H1 (cell line): ENCODE results near the gene SVIL. TPM values are rescaled to one million over a fixed set of nuclear protein-coding genes. Genes with fewer than 3 reads are reported as not detected.

Source experiments
- CTCF ChIA-PET: fragments of 300-600 bp; sonication (Branson Sonifier 250); formaldehyde crosslinking; loops from one replicate; lab custom pipeline; 2021; ENCODE audit not compliant: partially characterized antibody; lab: Charles Lee
- POLR2A ChIA-PET: fragments of 300-600 bp; sonication (Branson Sonifier 250); formaldehyde crosslinking; loops from one replicate; lab custom pipeline; 2021; ENCODE audit warnings: inconsistent platforms; ENCODE audit not compliant: partially characterized antibody; lab: Charles Lee
- DNase-seq, 2 experiments: peaks; one replicate each; pipeline versions ENCODE4 v3.0.0 to v3.0.0-alpha.2; 2010 to 2022; ENCODE audit warnings: low spot score in 2 of 2, low read depth in 1 of 2, mixed read lengths in 1 of 2
- FAIRE-seq: peaks from 2 replicates; lab custom pipeline; 2011; peaks lifted over from hg19 to GRCh38; lab: Jason Lieb, UNC
- H2AFZ ChIP-seq: 2 replicates; pipeline ENCODE4 v1.8.1; 2012; ENCODE audit warnings: low read length, inconsistent platforms
- H2AK5ac ChIP-seq: 2 replicates; pipeline ENCODE4 v1.6.1; 2013; ENCODE audit warnings: low read depth, low read length
- H2BK120ac ChIP-seq: replicated peaks from 2 replicates; pipeline ENCODE3; 2013; ENCODE audit warnings: low read depth, low read length, inconsistent platforms
- H2BK12ac ChIP-seq: 2 replicates; pipeline ENCODE4 v1.6.1; 2013; ENCODE audit warnings: low read depth, low read length
- H2BK15ac ChIP-seq: 2 replicates; pipeline ENCODE4 v1.6.1; 2013; ENCODE audit warnings: low read length
- H2BK20ac ChIP-seq: 2 replicates; pipeline ENCODE4 v1.6.1; 2013; ENCODE audit warnings: low read length
- H2BK5ac ChIP-seq: 2 replicates; pipeline ENCODE4 v1.6.1; 2013; ENCODE audit warnings: low read depth, low read length
- H3K14ac ChIP-seq: 2 replicates; pipeline ENCODE4 v1.6.1; 2013; ENCODE audit warnings: inconsistent platforms; ENCODE audit not compliant: insufficient read length
- H3K18ac ChIP-seq: 2 replicates; pipeline ENCODE4 v1.6.1; 2013; ENCODE audit warnings: low read length; ENCODE audit errors: extremely low read depth
- H3K23ac ChIP-seq: 2 replicates; pipeline ENCODE4 v1.6.1; 2013; ENCODE audit warnings: inconsistent platforms; ENCODE audit not compliant: insufficient read length
- H3K23me2 ChIP-seq: 2 replicates; pipeline ENCODE4 v1.6.1; 2013; ENCODE audit warnings: low read depth, low read length
- H3K27ac ChIP-seq: 2 replicates; pipeline ENCODE4 v1.6.1; 2011; ENCODE audit warnings: low read depth, low read length, inconsistent platforms
- H3K27me3 ChIP-seq, 4 experiments: replicated peaks in 1 of 4; 1 replicate in 1 of 4; 2 replicates in 3 of 4; pipeline versions ENCODE4 v1.6.1 to v1.8.1; 2011 to 2013; ENCODE audit warnings: low read length in 3 of 4, mild to moderate bottlenecking in 3 of 4, inconsistent platforms in 2 of 4, mixed read lengths in 2 of 4, moderate library complexity in 1 of 4; ENCODE audit not compliant: control insufficient read depth in 3 of 4, insufficient read depth in 3 of 4; ENCODE audit errors: extremely low read depth in 1 of 4
- H3K36me3 ChIP-seq, 4 experiments: 2 replicates each; pipeline versions ENCODE4 v1.6.1 to v1.8.1; 2011 to 2013; ENCODE audit warnings: mild to moderate bottlenecking in 4 of 4, low read length in 3 of 4, moderate library complexity in 2 of 4, control low read depth in 1 of 4, inconsistent platforms in 1 of 4; ENCODE audit not compliant: insufficient read depth in 4 of 4, control insufficient read depth in 2 of 4
- H3K4ac ChIP-seq: replicated peaks from 2 replicates; pipeline ENCODE3; 2013; ENCODE audit warnings: low read length, low read depth, mixed read lengths, inconsistent platforms; ENCODE audit not compliant: insufficient read length
- H3K4me1 ChIP-seq, 4 experiments: replicated peaks in 1 of 4; 1 replicate in 1 of 4; 2 replicates in 3 of 4; pipeline versions ENCODE4 v1.6.1 to v1.8.1; 2011 to 2013; ENCODE audit warnings: low read length in 3 of 4, inconsistent platforms in 2 of 4, mixed read lengths in 1 of 4; ENCODE audit not compliant: insufficient read depth in 4 of 4, control insufficient read depth in 3 of 4
- H3K4me2 ChIP-seq, 2 experiments: 2 replicates each; pipeline versions ENCODE4 v1.6.1 to v1.8.1; 2011 to 2013; ENCODE audit warnings: low read depth in 2 of 2, low read length in 2 of 2, control low read depth in 1 of 2, inconsistent platforms in 1 of 2, mild to moderate bottlenecking in 1 of 2; ENCODE audit not compliant: insufficient read depth in 1 of 2
- H3K4me3 ChIP-seq, 4 experiments: fragments of 200-600, 300-600 bp in 1 of 4; sonication (generic), shearing (Covaris generic), sonication (Bioruptor Twin) in 1 of 4; 2 replicates each; pipeline versions ENCODE4 v1.5.1 to v1.8.1; 2011 to 2016; ENCODE audit warnings: low read length in 4 of 4, low read depth in 3 of 4, control low read depth in 2 of 4, inconsistent platforms in 2 of 4, mild to moderate bottlenecking in 2 of 4, mixed read lengths in 1 of 4, moderate library complexity in 1 of 4; ENCODE audit not compliant: insufficient read depth in 2 of 4; ENCODE audit errors: extremely low read depth in 1 of 4
- H3K56ac ChIP-seq: replicated peaks from 2 replicates; pipeline ENCODE3; 2013; ENCODE audit warnings: low read depth, mild to moderate bottlenecking, mixed read lengths, low read length, inconsistent platforms; ENCODE audit not compliant: insufficient read length
- H3K79me1 ChIP-seq: 2 replicates; pipeline ENCODE4 v1.6.1; 2013; ENCODE audit warnings: low read depth, low read length, control low read depth
- H3K79me2 ChIP-seq, 2 experiments: 2 replicates each; pipeline versions ENCODE4 v1.6.1 to v1.8.1; 2012 to 2013; ENCODE audit warnings: low read length in 2 of 2, mild to moderate bottlenecking in 2 of 2, inconsistent platforms in 1 of 2; ENCODE audit not compliant: insufficient read depth in 2 of 2, control insufficient read depth in 1 of 2
- H3K9ac ChIP-seq, 4 experiments: replicated peaks in 1 of 4; 1 replicate in 1 of 4; 2 replicates in 3 of 4; pipeline versions ENCODE4 v1.6.1 to v1.8.1; 2011 to 2013; ENCODE audit warnings: low read depth in 3 of 4, low read length in 3 of 4, control low read depth in 2 of 4, mild to moderate bottlenecking in 2 of 4, moderate library complexity in 2 of 4, inconsistent platforms in 1 of 4; ENCODE audit errors: extremely low read depth in 1 of 4
- H3K9me3 ChIP-seq, 2 experiments: 2 replicates each; pipeline versions ENCODE4 v1.6.1 to v1.8.1; 2012 to 2013; ENCODE audit warnings: mild to moderate bottlenecking in 2 of 2, moderate library complexity in 2 of 2, control low read depth in 1 of 2, inconsistent platforms in 1 of 2, low read depth in 1 of 2, low read length in 1 of 2, mixed read lengths in 1 of 2; ENCODE audit not compliant: insufficient read depth in 2 of 2
- H4K20me1 ChIP-seq, 2 experiments: replicated peaks in 1 of 2; 2 replicates each; pipeline versions ENCODE3 to v1.8.1; 2011 to 2013; ENCODE audit warnings: inconsistent platforms in 2 of 2, low read length in 2 of 2, mild to moderate bottlenecking in 1 of 2; ENCODE audit not compliant: insufficient read depth in 2 of 2, control insufficient read depth in 1 of 2
- H4K5ac ChIP-seq: 2 replicates; pipeline ENCODE4 v1.6.1; 2013; ENCODE audit warnings: low read length, low read depth, mixed read lengths, inconsistent platforms; ENCODE audit not compliant: insufficient read length
- H4K8ac ChIP-seq: 2 replicates; pipeline ENCODE4 v1.8.0; 2013; ENCODE audit warnings: mild to moderate bottlenecking, moderate library complexity, low read length, inconsistent platforms; ENCODE audit not compliant: insufficient read depth; ENCODE audit errors: extremely low read depth
- H4K91ac ChIP-seq: replicated peaks from 2 replicates; pipeline ENCODE3; 2013; ENCODE audit warnings: low read length, mixed read lengths, inconsistent platforms; ENCODE audit not compliant: insufficient read length
- CHD2 ChIP-seq: IDR thresholded peaks from 2 replicates; pipeline ENCODE4 v1.6.1; 2012; ENCODE audit warnings: low read length, improper control_type of control experiment
- FOSL1 ChIP-seq: IDR thresholded peaks from 2 replicates; pipeline ENCODE4 v1.6.1; 2011; ENCODE audit warnings: mild to moderate bottlenecking, low read depth, low read length, moderate library complexity; ENCODE audit not compliant: insufficient read depth
- HDAC6 ChIP-seq: IDR thresholded peaks from one replicate; pipeline ENCODE4 v1.7.1; 2012; ENCODE audit warnings: low read depth, mild to moderate bottlenecking, inconsistent platforms, low read length, moderate library complexity
- SRF ChIP-seq: IDR thresholded peaks from 2 replicates; pipeline ENCODE4 v1.6.1; 2011; ENCODE audit warnings: mild to moderate bottlenecking, low read depth, low read length, moderate library complexity
- TEAD4 ChIP-seq: IDR thresholded peaks from 2 replicates; pipeline ENCODE4 v1.6.1; 2012; ENCODE audit warnings: low read depth, low read length, inconsistent platforms, mixed read lengths
- ZNF274 ChIP-seq: IDR thresholded peaks from 2 replicates; pipeline ENCODE4 v1.7.0; 2012; ENCODE audit warnings: low read length, borderline replicate concordance; ENCODE audit errors: extremely low read depth
- WGBS, 2 experiments: shearing (Covaris generic) in 1 of 2; methylation state at CpG; one replicate each; pipeline versions ENCODE4 v1.1.6 to v1.1.7; 2013 to 2015; ENCODE audit warnings: low lambda C conversion rate in 2 of 2, mixed read lengths in 2 of 2, inconsistent platforms in 1 of 2, low coverage in 1 of 2, missing lambda C conversion rate in 1 of 2; ENCODE audit not compliant: insufficient replicate concordance in 2 of 2, insufficient coverage in 1 of 2, insufficient read length in 1 of 2; ENCODE audit errors: extremely low coverage in 1 of 2, missing lambda C conversion rate in 1 of 2; 5-methylcytosine and 5-hydroxymethylcytosine counted together
- polyA plus RNA-seq, 7 experiments: library from polyadenylated mRNA; depleted of rRNA in 3 of 7; stranded (reverse) in 5 of 7; unstranded in 2 of 7; fragments of >200 nt in 5 of 7; fragments of 200-250 nt in 2 of 7; gene quantifications; 1 replicate in 5 of 7; 2 replicates in 1 of 7; 4 replicates in 1 of 7; pipeline versions ENCODE4 v1.2.1 to v1.2.3, GENCODE V29; 2011 to 2013; ENCODE audit warnings: missing spikeins in 2 of 7, mixed read lengths in 2 of 7
- total RNA-seq: library from RNA; stranded (reverse); fragmentation: NEBNext Ultra II Directional; extraction: Animal tissue kit (Norgen Biotek cat#: 25700); gene quantifications from 2 replicates; pipeline ENCODE4 v1.2.1, GENCODE V29; 2021
- TF ChIP-seq, protein P1 (sequence below): IDR thresholded peaks from 2 replicates; pipeline ENCODE4 v1.6.1; 2011; ENCODE audit warnings: low read length, improper control_type of control experiment

SVIL gene
- total and polyA plus RNA-seq, 2 of the 8 experiments (the other 6 are each of a cell fraction or from before 2014, with no cell fraction given) = 4.7 to 15.4 TPM

DNA sequence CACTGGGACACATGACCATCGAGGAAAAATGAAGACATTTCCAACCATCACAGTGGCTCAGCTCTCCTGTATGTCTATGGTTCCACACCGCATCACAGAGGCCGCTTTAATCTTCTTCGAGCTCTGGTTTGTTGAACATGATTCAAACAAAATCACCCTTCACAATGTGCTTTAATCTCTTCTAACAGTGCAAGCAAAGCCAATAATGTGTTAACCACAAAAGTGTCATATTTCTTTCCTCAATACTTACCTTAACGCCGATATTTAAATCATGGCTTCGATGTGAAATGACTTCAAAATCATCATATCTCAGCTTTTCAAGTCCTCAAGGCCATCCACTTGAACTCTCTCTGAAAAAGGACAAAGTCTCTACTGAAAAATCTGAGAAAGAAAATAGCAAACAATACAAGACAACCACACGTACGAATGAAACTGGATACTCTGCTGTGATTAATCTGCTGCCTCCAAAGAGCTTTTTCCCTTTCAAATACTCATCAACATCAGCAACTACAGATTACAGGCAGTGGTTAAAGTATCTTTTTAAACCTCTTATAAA lies 23.0 kb upstream of the SVIL start:
- Histone ChIP-seq H3K23ac (no peak overlapping the region), H3K79me2 (no peaks in the 10 kb centered on the region), H2BK120ac (no peak overlapping the region), H2BK20ac (no peak overlapping the region), H3K9me3 (peaks cover 3 to 4% of the 10 kb centered on the region in 2 experiments; a peak in 1 of 4 replicates), H3K4me1 (peaks cover 0 to 4% (median 1%) of the 10 kb centered on the region in 4 experiments; a peak in 3 of 7 replicates), H3K4ac (no peak overlapping the region), H2BK5ac (no peak overlapping the region), H3K4me3 (no peak overlapping the region), H2BK15ac (no peak overlapping the region), H3K4me2 (no peak overlapping the region), H2BK12ac (no peak overlapping the region), H4K20me1 (no peaks in the 10 kb centered on the region), H3K18ac (no peak overlapping the region), H3K27me3 (no peaks in the 10 kb centered on the region), H4K5ac (no peak overlapping the region), H4K8ac (no peak overlapping the region), H4K91ac (no peak overlapping the region), H2AK5ac (no peak overlapping the region), H3K79me1 (no peaks in the 10 kb centered on the region; the same call in 1 of the 2 replicates), H3K56ac (no peak overlapping the region), H3K23me2 (no peaks in the 10 kb centered on the region), H3K14ac (no peak overlapping the region), H3K36me3 (peaks cover 0 to 16% (median 4%) of the 10 kb centered on the region in 4 experiments; a peak in 4 of 8 replicates), H3K27ac (no peak overlapping the region), H3K9ac (no peak overlapping the region), H2AFZ (no peak overlapping the region)
- WGBS, 2 experiments = 91% methylated on average over 9 of the region's 9 CpGs; no CpG with 5 or more reads in 1 of the 2 experiments
- ChIA-PET CTCF (interaction anchor here (0.8 to 1.3 kb wide), 4 partner anchors 9 to 66 kb away, joined by 3 to 5 read pairs (median 4); no protein-coding TSS in a partner anchor), POLR2A (interaction anchor here (0.7 kb wide), 1 partner anchor 15 kb away, joined by 6 read pairs; no protein-coding TSS in a partner anchor)
- no peak for DNase-seq
- no peak for FAIRE-seq
- no peak for TF ChIP-seq TEAD4
- no peak for TF ChIP-seq ZNF274
- TF ChIP-seq HDAC6 = no peak
- TF ChIP-seq, protein P1, sequence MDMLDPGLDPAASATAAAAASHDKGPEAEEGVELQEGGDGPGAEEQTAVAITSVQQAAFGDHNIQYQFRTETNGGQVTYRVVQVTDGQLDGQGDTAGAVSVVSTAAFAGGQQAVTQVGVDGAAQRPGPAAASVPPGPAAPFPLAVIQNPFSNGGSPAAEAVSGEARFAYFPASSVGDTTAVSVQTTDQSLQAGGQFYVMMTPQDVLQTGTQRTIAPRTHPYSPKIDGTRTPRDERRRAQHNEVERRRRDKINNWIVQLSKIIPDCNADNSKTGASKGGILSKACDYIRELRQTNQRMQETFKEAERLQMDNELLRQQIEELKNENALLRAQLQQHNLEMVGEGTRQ = no peak
- no peak for TF ChIP-seq FOSL1
- no peak for TF ChIP-seq CHD2
- TF ChIP-seq SRF = no peak
